ENCODE results near the gene MYLK4. TPM values are rescaled to one million over a fixed set of nuclear protein-coding genes. Genes with fewer than 3 reads are reported as not detected.

MYLK4 gene
- polyA plus RNA-seq, 1 experiment: 0.21 TPM

DNA sequence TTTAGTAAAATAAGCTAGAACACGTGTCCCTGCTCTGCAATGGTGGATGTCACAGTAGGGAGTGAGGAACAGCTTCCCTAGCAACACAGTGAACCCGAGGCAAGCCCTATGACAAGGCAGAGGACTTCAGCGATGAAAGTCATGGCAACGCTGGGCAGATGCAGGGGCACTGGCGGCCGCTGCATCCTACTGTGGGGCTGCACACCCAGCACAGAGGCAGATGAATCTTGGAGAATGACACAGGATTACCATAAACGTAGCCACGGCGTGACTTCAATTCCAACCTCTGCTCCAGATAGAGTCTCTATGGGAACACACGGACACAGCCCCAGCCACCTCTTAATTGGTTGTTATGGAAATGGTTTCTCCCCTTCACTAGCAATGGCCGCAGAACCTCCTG is 64.2 kb downstream of the MYLK4 start:
- Histone ChIP-seq H3K27ac (ENCODE audit: low read depth, low read length) (no peak overlapping the region), H3K4me3 (ENCODE audit: low read depth, low read length) (no peak overlapping the region), H3K9me3 (ENCODE audit: control insufficient read depth, insufficient read depth, low read length) (peaks cover 2% of the 10 kb centered on the region; the same call in 1 of the 2 replicates), H3K27me3 (ENCODE audit: control insufficient read depth, insufficient read depth, low read length) (no peaks in the 10 kb centered on the region)
- CTCF ChIA-PET: interaction anchor here (2.1 kb wide), 1 partner anchor 9 kb away, joined by 7 read pairs; no protein-coding TSS in a partner anchor
- DNase-seq (ENCODE audit: low read depth, low spot score): no peak
- TF ChIP-seq CTCF (IDR thresholded peaks at IDR 0.05; ENCODE audit: low read depth, low read length): no peak
- POLR2A ChIA-PET: no interaction called here

GRCh38 chr6:2684766-2685754 is 65.7 kb downstream of the MYLK4 start:
- Histone ChIP-seq H3K27me3 (ENCODE audit: control insufficient read depth, insufficient read depth, low read length) (no peaks in the 10 kb centered on the region), H3K27ac (ENCODE audit: low read depth, low read length) (no peak overlapping the region), H3K9me3 (ENCODE audit: control insufficient read depth, insufficient read depth, low read length) (peaks cover 2% of the 10 kb centered on the region; the same call in 1 of the 2 replicates), H3K4me3 (ENCODE audit: low read depth, low read length) (no peak overlapping the region)
- POLR2A ChIA-PET: no interaction called here
- TF ChIP-seq CTCF (IDR thresholded peaks at IDR 0.05; ENCODE audit: low read depth, low read length): no peak
- CTCF ChIA-PET: interaction anchor here (0.8 to 2.1 kb wide), 2 partner anchors 11 to 65 kb away, joined by 3 to 7 read pairs; no protein-coding TSS in a partner anchor
- DNase-seq (ENCODE audit: low read depth, low spot score): no peak

GRCh38 chr6:2684103-2684749 is 66.5 kb downstream of the MYLK4 start:
- Histone ChIP-seq H3K27me3 (ENCODE audit: control insufficient read depth, insufficient read depth, low read length) (no peaks in the 10 kb centered on the region), H3K4me3 (ENCODE audit: low read depth, low read length) (no peak overlapping the region), H3K9me3 (ENCODE audit: control insufficient read depth, insufficient read depth, low read length) (peaks cover 2% of the 10 kb centered on the region; the same call in 1 of the 2 replicates), H3K27ac (ENCODE audit: low read depth, low read length) (no peak overlapping the region)
- TF ChIP-seq CTCF (IDR thresholded peaks at IDR 0.05; ENCODE audit: low read depth, low read length): no peak
- ChIA-PET POLR2A (no interaction called here), CTCF (interaction anchor here (2.1 kb wide), 1 partner anchor 12 kb away, joined by 7 read pairs; no protein-coding TSS in a partner anchor)
- no peak for DNase-seq (ENCODE audit: low read depth, low spot score)

DNA sequence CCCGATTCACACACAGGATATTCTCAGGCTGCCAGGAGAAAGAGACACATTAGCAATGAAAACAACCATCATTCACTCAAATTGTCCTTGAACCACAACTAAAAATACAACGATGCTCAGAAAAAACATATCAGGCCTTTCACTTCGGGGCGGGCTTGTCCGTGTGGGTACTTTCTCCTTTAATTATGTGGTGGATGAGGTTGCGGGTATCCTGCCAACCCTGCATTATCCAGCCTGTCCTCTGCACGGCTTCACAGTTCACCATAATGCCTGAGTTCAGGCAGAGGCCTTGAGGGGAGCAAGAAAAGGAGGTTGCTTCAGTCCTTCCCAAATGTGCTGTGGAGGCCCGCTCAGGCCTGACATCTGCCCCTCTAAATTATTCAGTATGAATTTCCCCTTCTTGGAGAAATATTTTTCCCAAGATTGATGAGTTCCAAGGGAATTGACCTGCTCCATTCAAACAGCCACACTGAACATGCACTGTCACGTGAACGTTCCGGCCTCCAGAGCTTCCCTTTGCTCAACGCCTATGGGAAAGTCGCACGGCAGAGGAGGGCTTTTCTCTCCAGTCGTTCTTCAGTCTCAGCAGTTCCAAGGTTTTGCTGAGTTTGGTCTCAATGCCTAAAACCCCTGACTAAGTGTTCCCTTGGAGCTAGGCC is 70.3 kb downstream of the MYLK4 start:
- Histone ChIP-seq H3K27ac (ENCODE audit: low read depth, low read length) (no peak overlapping the region), H3K27me3 (ENCODE audit: control insufficient read depth, insufficient read depth, low read length) (no peaks in the 10 kb centered on the region), H3K9me3 (ENCODE audit: control insufficient read depth, insufficient read depth, low read length) (peaks cover 2% of the 10 kb centered on the region; the same call in 1 of the 2 replicates), H3K4me3 (ENCODE audit: low read depth, low read length) (no peak overlapping the region)
- no peak for TF ChIP-seq CTCF (IDR thresholded peaks at IDR 0.05; ENCODE audit: low read depth, low read length)
- DNase-seq (ENCODE audit: low read depth, low spot score): no peak
- ChIA-PET CTCF (no interaction called here), POLR2A (no interaction called here)
